Vagina (tissue), 2 donors: ENCODE data around the gene ILF3.

Experiments
- POLR2A ChIP-seq, 2 donors: fragments of 450-650 bp; IDR thresholded peaks; one replicate each; pipeline ENCODE4 v1.6.1; 2017; ENCODE audit warnings: antibody characterized with exemption in 2 of 2, mild to moderate bottlenecking in 2 of 2, moderate library complexity in 2 of 2
- POLR2AphosphoS5 ChIP-seq, 2 donors: sonication (generic); formaldehyde crosslinking; IDR thresholded peaks; one replicate each; pipeline ENCODE4 v1.9.0; 2017; ENCODE audit warnings: antibody characterized with exemption in 2 of 2, mild to moderate bottlenecking in 2 of 2, low read depth in 1 of 2; ENCODE audit not compliant: insufficient read depth in 1 of 2
- TF ChIP-seq, protein P1 (sequence below), 3 experiments: fragments of 450-650 bp in 2 of 3; fragments of 200-600 bp in 1 of 3; sonication (generic) in 1 of 3; IDR thresholded peaks; one replicate each; pipeline ENCODE4 v1.5.1; 2017 to 2019; ENCODE audit warnings: antibody characterized with exemption in 3 of 3, mild to moderate bottlenecking in 2 of 3, moderate library complexity in 2 of 3

DNA sequence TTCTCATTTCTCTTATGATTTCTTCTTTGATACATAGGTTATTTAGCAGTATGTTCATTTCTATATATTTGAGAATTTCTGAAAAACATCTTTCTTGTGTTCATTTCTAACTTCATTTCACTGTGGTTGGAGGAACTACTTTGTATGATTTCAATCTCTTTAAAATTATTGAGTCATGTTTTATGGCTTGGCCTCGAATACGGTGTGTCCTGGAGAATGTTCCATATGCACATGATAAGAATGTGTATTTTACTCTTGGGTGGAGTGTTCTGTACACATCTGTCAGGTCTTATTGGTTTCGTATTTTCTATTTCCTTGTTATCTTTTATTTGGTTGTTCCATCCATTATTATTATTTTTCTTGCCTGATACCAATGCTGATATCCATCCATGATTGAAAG lies 86.7 kb downstream of the ILF3 start:
- TF ChIP-seq POLR2AphosphoS5 (IDR thresholded peaks at IDR 0.05; ENCODE audit: insufficient read depth in 1 of 2, low read depth in 1 of 2), result no peak
- TF ChIP-seq, protein P1, sequence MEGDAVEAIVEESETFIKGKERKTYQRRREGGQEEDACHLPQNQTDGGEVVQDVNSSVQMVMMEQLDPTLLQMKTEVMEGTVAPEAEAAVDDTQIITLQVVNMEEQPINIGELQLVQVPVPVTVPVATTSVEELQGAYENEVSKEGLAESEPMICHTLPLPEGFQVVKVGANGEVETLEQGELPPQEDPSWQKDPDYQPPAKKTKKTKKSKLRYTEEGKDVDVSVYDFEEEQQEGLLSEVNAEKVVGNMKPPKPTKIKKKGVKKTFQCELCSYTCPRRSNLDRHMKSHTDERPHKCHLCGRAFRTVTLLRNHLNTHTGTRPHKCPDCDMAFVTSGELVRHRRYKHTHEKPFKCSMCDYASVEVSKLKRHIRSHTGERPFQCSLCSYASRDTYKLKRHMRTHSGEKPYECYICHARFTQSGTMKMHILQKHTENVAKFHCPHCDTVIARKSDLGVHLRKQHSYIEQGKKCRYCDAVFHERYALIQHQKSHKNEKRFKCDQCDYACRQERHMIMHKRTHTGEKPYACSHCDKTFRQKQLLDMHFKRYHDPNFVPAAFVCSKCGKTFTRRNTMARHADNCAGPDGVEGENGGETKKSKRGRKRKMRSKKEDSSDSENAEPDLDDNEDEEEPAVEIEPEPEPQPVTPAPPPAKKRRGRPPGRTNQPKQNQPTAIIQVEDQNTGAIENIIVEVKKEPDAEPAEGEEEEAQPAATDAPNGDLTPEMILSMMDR (IDR thresholded peaks at IDR 0.05), result no peak
- no peak for TF ChIP-seq POLR2A (IDR thresholded peaks at IDR 0.05)
